ENCODE results near the gene MKI67.

MKI67 gene

DNA sequence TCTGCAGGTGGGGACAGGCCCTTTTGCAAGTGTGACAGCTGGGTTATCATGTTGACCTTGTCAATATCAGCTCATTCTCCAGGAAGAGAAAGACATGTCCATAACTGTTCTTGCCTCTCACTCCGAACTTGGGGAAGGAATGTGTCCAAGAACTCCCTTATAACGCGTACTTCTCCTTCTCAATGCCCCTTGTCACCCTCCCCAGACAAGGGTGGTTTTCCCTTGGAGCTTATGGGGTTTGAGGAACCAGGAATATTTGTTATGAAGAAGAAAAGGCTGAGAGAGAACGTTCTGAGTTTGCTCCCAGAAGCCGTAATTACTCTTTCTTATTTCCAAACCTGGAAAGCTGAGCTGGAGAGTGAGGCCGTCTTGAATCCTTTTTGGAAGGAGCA, 77.4 kb downstream of the MKI67 start:
- no peak for DNase-seq

GRCh38 chr10:128047991-128048818, 78.0 kb downstream of the MKI67 start:
- no peak for DNase-seq

DNA sequence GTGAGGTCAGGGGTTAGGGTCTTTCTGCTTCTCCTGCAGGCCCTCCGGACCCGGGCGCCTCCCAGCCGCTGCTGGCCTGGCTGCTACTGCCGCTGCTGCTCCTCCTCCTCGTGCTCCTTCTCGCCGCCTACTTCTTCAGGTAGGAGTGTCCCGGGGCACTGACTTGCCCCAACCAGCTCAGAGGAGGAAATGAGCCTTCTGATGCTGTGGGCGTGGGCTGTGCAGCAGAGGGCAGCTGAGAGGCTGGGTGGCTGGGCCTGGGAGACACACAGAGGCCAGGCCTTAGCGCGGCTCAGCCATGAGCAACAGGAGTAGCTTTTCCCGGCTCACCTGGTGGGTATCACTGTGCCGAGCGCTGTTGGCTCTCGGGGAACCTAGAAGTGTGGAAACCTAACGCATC, 78.9 kb downstream of the MKI67 start:
- DNase-seq, result no peak

GRCh38 chr10:128046953-128047290, 79.3 kb downstream of the MKI67 start:
- no peak for DNase-seq
